HepG2 (cell line): Measurements from ENCODE around the gene CT47A1. TPM values are rescaled to one million over a fixed set of nuclear protein-coding genes. Genes with fewer than 3 reads are reported as not detected.

ENCODE experiments used
- ATAC-seq: fragments of 200-7000 bp; cut with Tn5 transposase; 3 replicates; pipeline ENCODE4 v1.9.1; 2020; ENCODE audit warnings: mild to moderate bottlenecking, moderate library complexity
- BruUV-seq: library from RNA; stranded (reverse); fragments of 400-500 nt; replicated peaks from 2 replicates; lab custom pipeline; 2021; lab: Mats Ljungman, UMichigan
- CTCF ChIA-PET: fragments of 300-600 bp; formaldehyde crosslinking; extraction: SDS; loops from one replicate; lab custom pipeline; 2021; ENCODE audit warnings: low total read pairs, inconsistent platforms, low intra/inter-chr PET ratio; lab: Yijun Ruan, JAX
- POLR2A ChIA-PET: fragments of 350-600 bp; sonication (Branson Sonifier 250); formaldehyde crosslinking; loops from one replicate; lab custom pipeline; 2020; ENCODE audit warnings: antibody characterized with exemption, inconsistent platforms; lab: Yijun Ruan, JAX
- DNase-seq: peaks from one replicate; pipeline ENCODE4 v3.0.0-alpha.2; 2015; ENCODE audit warnings: low spot score
- FAIRE-seq: peaks from 3 replicates; lab custom pipeline; 2011; peaks lifted over from hg19 to GRCh38; lab: Jason Lieb, UNC
- H2AFZ ChIP-seq: one replicate; pipeline ENCODE4 v1.6.1; 2011; ENCODE audit warnings: low read length, inconsistent platforms
- H3K27ac ChIP-seq: fragments of 300-600 bp; 3 replicates; pipeline ENCODE4 v1.8.0; 2011; ENCODE audit warnings: mixed run types, mild to moderate bottlenecking, mixed read lengths, low read length, inconsistent platforms; ENCODE audit not compliant: insufficient read depth; ENCODE audit errors: extremely low read length
- H3K27me3 ChIP-seq, 2 experiments: fragments of 200-600 bp in 1 of 2; 2 replicates in 1 of 2; 3 replicates in 1 of 2; pipeline versions ENCODE4 v1.6.0 to v1.8.0; 2011; ENCODE audit warnings: low read length in 2 of 2, mild to moderate bottlenecking in 2 of 2, moderate library complexity in 2 of 2, inconsistent platforms in 1 of 2; ENCODE audit not compliant: insufficient read depth in 2 of 2, control insufficient read depth in 1 of 2
- H3K36me3 ChIP-seq, 2 experiments: fragments of 200-600 bp in 1 of 2; replicated peaks in 1 of 2; 2 replicates in 1 of 2; 3 replicates in 1 of 2; pipeline versions ENCODE4 v1.5.1 to v1.8.0; 2011; ENCODE audit warnings: low read length in 2 of 2, inconsistent platforms in 1 of 2; ENCODE audit not compliant: insufficient read depth in 2 of 2, control insufficient read depth in 1 of 2
- H3K4me1 ChIP-seq: 2 replicates; pipeline ENCODE4 v1.5.1; 2012; ENCODE audit warnings: low read length, inconsistent platforms; ENCODE audit not compliant: insufficient read depth
- H3K4me2 ChIP-seq: 2 replicates; pipeline ENCODE4 v1.6.0; 2011; ENCODE audit warnings: low read depth, low read length, inconsistent platforms
- H3K4me3 ChIP-seq, 3 experiments: fragments of 200-600 bp in 1 of 3; sonication (generic), shearing (Covaris generic) in 1 of 3; replicated peaks in 1 of 3; 2 replicates each; pipeline ENCODE4 v1.5.1; 2011 to 2016; ENCODE audit warnings: low read length in 3 of 3, inconsistent platforms in 2 of 3, low read depth in 2 of 3, mild to moderate bottlenecking in 2 of 3, control low read depth in 1 of 3, mixed read lengths in 1 of 3; ENCODE audit not compliant: insufficient read depth in 1 of 3
- H3K79me2 ChIP-seq: one replicate; pipeline ENCODE4 v1.6.1; 2011; ENCODE audit warnings: low read length, inconsistent platforms; ENCODE audit not compliant: insufficient read depth
- H3K9ac ChIP-seq: 2 replicates; pipeline ENCODE4 v1.6.0; 2011; ENCODE audit warnings: mild to moderate bottlenecking, low read depth, low read length, inconsistent platforms; ENCODE audit not compliant: insufficient read depth
- H3K9me3 ChIP-seq: 2 replicates; pipeline ENCODE4 v1.5.1; 2012; ENCODE audit warnings: mild to moderate bottlenecking, low read length
- H4K20me1 ChIP-seq: 2 replicates; pipeline ENCODE4 v1.6.0; 2011; ENCODE audit warnings: inconsistent platforms, mild to moderate bottlenecking, low read length, moderate library complexity; ENCODE audit not compliant: insufficient read depth
- CREB1 ChIP-seq, 2 experiments: fragments of 450-650 bp in 1 of 2; IDR thresholded peaks; 2 replicates each; pipeline ENCODE4 v1.6.1; 2016 to 2017; ENCODE audit warnings: control low read depth in 1 of 2, mild to moderate bottlenecking in 1 of 2, missing compliant biosample characterization in 1 of 2, missing genetic modification characterization in 1 of 2
- FOXP1 ChIP-seq, 2 experiments: fragments of 450-650 bp in 1 of 2; IDR thresholded peaks; 2 replicates each; pipeline ENCODE4 v1.6.1; 2017 to 2018; ENCODE audit warnings: antibody characterized with exemption in 1 of 2
- KLF16 ChIP-seq, 2 experiments: sonication (generic) in 1 of 2; formaldehyde crosslinking in 1 of 2; IDR thresholded peaks; 2 replicates each; pipeline versions ENCODE4 v1.6.1 to v1.8.0; 2016 to 2023; ENCODE audit warnings: missing genetic modification reagents in 2 of 2, missing compliant biosample characterization in 1 of 2
- POLR2AphosphoS2 ChIP-seq: IDR thresholded peaks from 2 replicates; pipeline ENCODE4 v1.6.1; 2011; ENCODE audit warnings: low read depth, low read length, improper control_type of control experiment
- SIN3A ChIP-seq: IDR thresholded peaks from 2 replicates; pipeline ENCODE4 v1.6.1; 2011; ENCODE audit warnings: low read depth, mild to moderate bottlenecking, control low read depth, low read length, borderline replicate concordance
- THYN1 ChIP-seq: sonication (generic); formaldehyde crosslinking; IDR thresholded peaks from 2 replicates; pipeline ENCODE4 v1.8.1; 2023; ENCODE audit warnings: low read depth, mild to moderate bottlenecking, moderate library complexity, missing genetic modification reagents, borderline replicate concordance
- XBP1 ChIP-seq: sonication (generic); formaldehyde crosslinking; IDR thresholded peaks from 2 replicates; pipeline ENCODE4 v1.5.0; 2020; ENCODE audit warnings: missing genetic modification reagents
- ZBTB42 ChIP-seq: sonication (generic); formaldehyde crosslinking; IDR thresholded peaks from 2 replicates; pipeline ENCODE4 v1.5.0; 2020; ENCODE audit warnings: mild to moderate bottlenecking, missing genetic modification reagents
- ZFP1 ChIP-seq: IDR thresholded peaks from 2 replicates; pipeline ENCODE4 v1.6.1; 2016
- ZFP36 ChIP-seq: fragments of 150-350 bp; IDR thresholded peaks from 2 replicates; pipeline ENCODE4 v1.6.1; 2018; ENCODE audit warnings: borderline replicate concordance, low read length, low read depth; ENCODE audit not compliant: partially characterized antibody
- ZNF543 ChIP-seq: sonication (generic); formaldehyde crosslinking; IDR thresholded peaks from 2 replicates; pipeline ENCODE4 v1.4.0; 2020; ENCODE audit warnings: mild to moderate bottlenecking, missing genetic modification reagents
- ZNF850 ChIP-seq: sonication (generic); formaldehyde crosslinking; conservative IDR thresholded peaks from 2 replicates; pipeline ENCODE4 v1.9.0; 2021; ENCODE audit warnings: mild to moderate bottlenecking, missing genetic modification reagents
- WGBS: methylation state at CpG from one replicate; pipeline ENCODE4 v1.1.6; 2017; ENCODE audit warnings: low lambda C conversion rate; 5-methylcytosine and 5-hydroxymethylcytosine counted together
- in situ Hi-C: cut with HindIII; loops from 2 replicates; pipeline ENCODE4 v1.10.0; 2017; ENCODE audit warnings: low pct_unique_long_range_greater_than_20kb; ENCODE audit not compliant: extremely low pct_ligation_motif_present
- intact Hi-C: fragments of 100-400 bp; cut with micrococcal nuclease; formaldehyde crosslinking; loops from one replicate; pipeline ENCODE4 v1.10.0; 2022; ENCODE audit not compliant: unreplicated experiment
- polyA plus RNA-seq, 8 experiments: library from polyadenylated mRNA; depleted of rRNA in 3 of 8; stranded (reverse) in 7 of 8; unstranded in 1 of 8; fragments of >200 nt; fragmentation: Illumina TruSeq in 4 of 8; extraction: Trizol in 4 of 8; gene quantifications; 2 replicates each; pipeline versions ENCODE4 v1.2.1 to v1.2.3, GENCODE V29; 2011 to 2016; ENCODE audit warnings: low read depth in 4 of 8, missing spikeins in 1 of 8, mixed read lengths in 1 of 8; ENCODE audit not compliant: insufficient read depth in 1 of 8
- total RNA-seq, 5 experiments: library from RNA; depleted of rRNA; stranded (reverse); fragments of >200 nt; fragmentation: Illumina TruSeq; extraction: Trizol; gene quantifications; 2 replicates each; pipeline ENCODE4 v1.2.3, GENCODE V29; 2016; ENCODE audit warnings: low read depth in 1 of 5
- TF ChIP-seq, protein P1 (sequence below): sonication (generic); formaldehyde crosslinking; IDR thresholded peaks from 2 replicates; pipeline ENCODE4 v1.4.0; 2020; ENCODE audit warnings: missing genetic modification reagents
- TF ChIP-seq, protein P2 (sequence below): sonication (generic); formaldehyde crosslinking; IDR thresholded peaks from 2 replicates; pipeline ENCODE4 v1.9.0; 2022; ENCODE audit warnings: missing genetic modification reagents, mild to moderate bottlenecking, borderline replicate concordance

Gene CT47A1
- total and polyA plus RNA-seq, 2 of the 13 experiments (the other 11 are each of a cell fraction or from before 2014, with no cell fraction given) = not detected

DNA sequence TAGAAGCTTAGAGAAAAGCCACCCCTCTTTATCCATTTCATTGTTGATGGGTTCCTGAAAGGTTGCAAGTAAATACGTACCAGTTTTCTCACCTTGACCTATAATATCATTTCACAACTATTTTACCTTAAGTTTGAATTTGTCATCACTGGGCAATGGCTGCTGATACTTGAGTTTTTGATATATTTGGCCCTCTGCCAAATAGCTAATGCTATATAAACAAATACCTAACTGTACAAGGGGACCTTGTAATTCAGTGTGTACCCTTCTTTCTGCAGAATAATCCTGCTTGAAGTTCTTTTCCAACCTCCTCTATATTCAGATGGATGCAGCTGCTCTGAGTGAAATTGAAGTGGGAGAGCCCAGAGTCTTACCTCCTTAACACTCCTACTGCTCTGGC is 42.9 kb upstream of the CT47A1 start:
- H2AFZ ChIP-seq = no peak overlapping the region
- H3K4me1 ChIP-seq = no peaks in the 10 kb centered on the region
- ChIA-PET CTCF (no interaction called here), POLR2A (no interaction called here)
- BruUV-seq = no TSS peak
- ATAC-seq (no peak), DNase-seq (no peak), FAIRE-seq (no peak)
- H3K4me2 ChIP-seq = no peak overlapping the region
- in situ Hi-C loops (no loop called here), intact Hi-C loops (no loop called here)
- no peaks in the 10 kb centered on the region for H3K79me2 ChIP-seq
- no peaks in the 10 kb centered on the region for H4K20me1 ChIP-seq
- TF ChIP-seq ZNF543 (CRISPR knock-in tag) (no peak), XBP1 (no peak), ZBTB42 (CRISPR knock-in tag) (no peak), SIN3A (no peak), ZNF850 (CRISPR knock-in tag) (no peak), KLF16 (CRISPR knock-in tag; IDR thresholded peaks at IDR 0.05) (no peak), THYN1 (no peak), FOXP1 (IDR thresholded peaks at IDR 0.05) (no peak), FOXP1 (CRISPR knock-in tag; IDR thresholded peaks at IDR 0.05) (no peak), ZFP36 (no peak), ZFP1 (CRISPR knock-in tag) (no peak), POLR2AphosphoS2 (no peak), CREB1 (IDR thresholded peaks at IDR 0.05) (no peak), CREB1 (CRISPR knock-in tag; IDR thresholded peaks at IDR 0.05) (no peak)
- TF ChIP-seq, protein P1, sequence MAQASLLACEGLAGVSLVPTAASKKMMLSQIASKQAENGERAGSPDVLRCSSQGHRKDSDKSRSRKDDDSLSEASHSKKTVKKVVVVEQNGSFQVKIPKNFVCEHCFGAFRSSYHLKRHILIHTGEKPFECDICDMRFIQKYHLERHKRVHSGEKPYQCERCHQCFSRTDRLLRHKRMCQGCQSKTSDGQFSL (CRISPR knock-in tag) = no peak
- TF ChIP-seq, protein P2, sequence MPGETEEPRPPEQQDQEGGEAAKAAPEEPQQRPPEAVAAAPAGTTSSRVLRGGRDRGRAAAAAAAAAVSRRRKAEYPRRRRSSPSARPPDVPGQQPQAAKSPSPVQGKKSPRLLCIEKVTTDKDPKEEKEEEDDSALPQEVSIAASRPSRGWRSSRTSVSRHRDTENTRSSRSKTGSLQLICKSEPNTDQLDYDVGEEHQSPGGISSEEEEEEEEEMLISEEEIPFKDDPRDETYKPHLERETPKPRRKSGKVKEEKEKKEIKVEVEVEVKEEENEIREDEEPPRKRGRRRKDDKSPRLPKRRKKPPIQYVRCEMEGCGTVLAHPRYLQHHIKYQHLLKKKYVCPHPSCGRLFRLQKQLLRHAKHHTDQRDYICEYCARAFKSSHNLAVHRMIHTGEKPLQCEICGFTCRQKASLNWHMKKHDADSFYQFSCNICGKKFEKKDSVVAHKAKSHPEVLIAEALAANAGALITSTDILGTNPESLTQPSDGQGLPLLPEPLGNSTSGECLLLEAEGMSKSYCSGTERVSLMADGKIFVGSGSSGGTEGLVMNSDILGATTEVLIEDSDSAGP (CRISPR knock-in tag) = no peak
- no peaks in the 10 kb centered on the region for H3K36me3 ChIP-seq
- 0% methylated on average over 1 of the region's 1 CpG for WGBS
- H3K9ac ChIP-seq = no peak overlapping the region
- H3K9me3 ChIP-seq = no peaks in the 10 kb centered on the region
- H3K27ac ChIP-seq = no peak overlapping the region
- no peaks in the 10 kb centered on the region for H3K27me3 ChIP-seq
- H3K4me3 ChIP-seq = no peak overlapping the region
